HG02623 (cell line): ENCODE measurements around the gene OR6X1.
"Not testable (repeated sequence)": the region's sequence is repeated elsewhere in the genome, so short reads cannot be mapped to it uniquely, and the experiment has no call there.

Experiments used
- ATAC-seq: cut with Tn5 transposase; IDR thresholded peaks from one replicate; pipeline ENCODE4 v1.9.1; 2021; ENCODE audit warnings: moderate library complexity; ENCODE audit not compliant: unreplicated experiment

The OR6X1 gene

DNA sequence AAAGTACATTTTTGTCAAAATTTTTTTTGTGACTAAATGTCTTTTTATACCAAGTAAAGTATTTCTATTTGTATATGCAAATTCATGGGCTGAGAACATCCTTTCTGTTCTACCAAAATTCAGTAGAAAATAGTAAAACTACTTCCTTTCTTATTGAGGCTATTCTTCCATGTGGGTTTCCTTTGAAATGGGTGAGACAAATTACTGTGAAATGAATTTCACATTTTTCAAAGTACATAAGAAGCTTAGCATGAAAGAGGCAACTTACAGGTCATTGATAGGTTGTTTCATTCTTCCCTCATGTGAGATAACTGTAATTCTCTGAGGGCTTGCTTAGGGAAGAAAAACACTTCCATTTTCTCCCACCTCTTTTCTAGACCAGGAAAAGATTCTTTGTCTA, 1.0 kb upstream of the OR6X1 start:
- no peak for ATAC-seq

GRCh38 chr11:123753110-123753509, 1.2 kb downstream of the OR6X1 start:
- ATAC-seq: no peak

DNA sequence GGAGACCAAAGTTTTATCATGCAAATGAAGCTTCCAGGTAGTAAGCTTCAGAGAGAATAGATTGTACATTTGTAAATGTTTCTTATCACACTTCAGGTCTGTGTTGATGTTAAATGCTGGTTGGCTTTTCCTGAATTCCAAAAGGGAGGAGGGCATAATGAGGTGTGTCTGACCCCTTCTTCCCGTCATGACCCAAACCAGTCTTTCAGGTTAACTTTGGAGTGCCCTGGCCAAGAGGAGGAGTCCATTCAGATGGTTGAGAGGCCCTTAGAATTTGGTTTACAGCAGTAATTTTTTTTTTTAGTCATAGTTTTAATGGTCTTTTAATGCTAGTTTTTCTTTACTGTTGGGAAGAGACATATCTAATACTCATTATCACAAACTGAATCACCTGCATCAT, 2.5 kb downstream of the OR6X1 start:
- ATAC-seq: no peak

DNA sequence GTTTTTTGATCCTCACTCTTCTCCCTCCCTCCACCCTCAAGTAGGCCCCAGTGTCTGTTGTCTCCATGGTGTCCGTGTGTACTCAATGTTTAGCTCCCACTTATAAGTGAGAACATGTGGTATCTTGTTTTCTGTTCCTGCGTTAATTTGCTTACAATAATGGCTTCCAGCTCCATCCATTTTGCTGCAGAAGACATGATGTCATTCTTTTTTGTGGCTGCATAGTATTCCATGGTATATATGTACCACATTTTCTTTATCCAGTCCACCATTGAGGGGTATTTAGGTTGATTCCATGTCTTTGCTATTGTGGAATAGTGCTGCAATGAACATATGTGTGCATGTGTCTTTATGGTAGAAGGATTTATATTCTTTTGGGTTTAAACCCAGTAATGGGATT, 6.0 kb downstream of the OR6X1 start:
- ATAC-seq: not testable (repeated sequence)

GRCh38 chr11:123745764-123746451, 8.4 kb downstream of the OR6X1 start:
- ATAC-seq: no peak

DNA sequence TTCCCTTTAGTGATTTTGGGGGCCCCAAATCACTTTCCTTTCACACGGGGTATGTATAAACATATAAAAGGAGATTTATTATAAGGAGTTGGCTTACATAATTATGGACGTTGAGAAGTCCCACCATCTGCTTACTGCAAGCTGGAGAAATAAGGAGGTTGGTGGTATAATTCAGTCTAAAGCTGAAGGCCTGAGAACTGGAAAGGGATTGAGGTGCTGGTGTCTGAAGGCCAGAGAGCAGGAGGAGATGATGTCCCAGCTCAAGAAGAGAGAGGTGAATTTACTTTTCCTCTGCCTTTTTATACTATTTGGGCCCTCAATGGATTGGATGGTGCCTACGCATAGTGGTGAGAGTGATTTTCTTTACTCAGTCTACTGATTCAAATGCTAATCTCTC, 11.6 kb downstream of the OR6X1 start:
- ATAC-seq: no peak

DNA sequence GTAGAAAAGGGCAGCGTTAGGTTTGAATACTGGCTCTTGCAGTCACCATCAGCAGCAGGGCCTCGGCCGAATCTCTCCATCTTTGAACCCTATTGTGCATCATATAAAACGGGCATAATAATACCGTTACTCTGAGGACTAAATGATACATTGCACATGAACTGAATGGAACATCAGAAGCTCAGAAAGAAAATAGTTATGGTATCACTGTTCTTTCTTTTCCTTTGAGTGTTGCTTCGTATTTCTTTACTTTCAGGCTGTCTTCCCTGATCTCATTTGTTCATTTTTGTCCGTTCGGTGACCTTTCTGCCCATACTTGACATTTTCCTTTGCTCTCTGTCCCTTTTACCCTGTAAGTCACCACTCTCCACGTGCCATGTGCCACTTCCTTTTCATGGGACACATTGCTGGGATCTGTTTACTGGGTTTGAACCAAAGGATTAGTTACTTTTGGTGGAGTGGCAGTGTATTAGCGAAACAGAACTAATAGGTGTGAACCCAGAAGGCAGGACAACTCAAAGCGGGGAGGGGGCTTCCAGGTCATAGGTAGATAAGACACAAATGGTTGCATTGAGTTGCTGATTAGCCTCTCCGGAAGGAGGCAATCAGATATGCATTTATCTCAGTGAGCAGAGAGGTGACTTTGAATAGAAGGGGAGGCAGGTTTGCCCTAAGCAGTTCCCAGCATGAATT, 12.1 kb downstream of the OR6X1 start:
- ATAC-seq: no peak

DNA sequence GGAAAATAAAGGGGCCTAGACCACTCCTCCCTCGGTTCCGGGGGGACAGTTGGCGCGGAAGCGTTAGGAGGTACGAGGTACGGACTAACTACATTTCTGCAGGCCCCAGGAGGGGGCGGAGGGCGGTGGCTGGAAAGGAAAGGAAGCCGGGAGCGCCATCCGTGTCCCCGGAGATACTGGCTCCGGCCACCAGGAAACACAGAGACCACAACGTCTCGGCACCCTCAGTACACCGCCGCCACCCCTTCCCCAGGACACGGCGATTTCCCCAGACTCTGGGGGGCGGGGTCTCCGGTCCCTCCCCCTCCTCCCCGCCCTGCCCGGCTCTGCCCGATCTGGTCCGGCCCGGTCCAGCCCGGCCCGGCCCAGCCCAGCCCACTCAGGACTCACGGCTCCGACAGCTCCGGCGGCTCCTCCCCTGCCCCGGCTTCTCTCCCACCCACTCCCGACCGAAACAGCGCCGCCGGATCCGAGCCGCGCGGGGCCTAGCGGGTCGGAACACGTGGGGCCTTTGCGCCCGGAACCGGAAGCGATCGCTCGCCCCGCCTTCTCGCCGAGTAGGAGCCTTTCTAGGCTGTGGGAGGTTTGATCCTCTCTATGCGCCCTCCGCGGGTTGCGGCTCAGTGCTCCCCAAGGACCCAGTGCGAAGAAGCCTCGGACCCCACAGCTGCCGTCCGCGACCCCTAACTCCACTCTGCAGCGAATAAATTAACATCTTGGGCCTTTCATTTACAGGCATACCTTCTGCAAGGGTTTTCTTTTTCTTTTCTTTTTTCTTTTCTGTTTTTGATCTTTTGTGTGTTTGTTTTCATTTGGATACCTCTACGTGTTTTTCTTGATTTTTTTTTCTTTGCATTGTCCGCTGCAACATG, 12.9 kb downstream of the OR6X1 start, which contains the start of gene ZNF202:
Gene ZNF202, minus strand, starts transcription at position 502 of the 872 bp plus-strand sequence. CDS start 10,772 bp downstream, outside the sequence.
- ATAC-seq: peak; percentile 98

- ATAC-seq: no peak
These were observed 13.5 kb downstream of the OR6X1 start for GRCh38 chr11:123740787-123741158.

GRCh38 chr11:123738374-123738773, 15.9 kb downstream of the OR6X1 start:
- ATAC-seq: no peak

- no peak for ATAC-seq
These were observed 17.5 kb downstream of the OR6X1 start for GRCh38 chr11:123736769-123737168.

DNA sequence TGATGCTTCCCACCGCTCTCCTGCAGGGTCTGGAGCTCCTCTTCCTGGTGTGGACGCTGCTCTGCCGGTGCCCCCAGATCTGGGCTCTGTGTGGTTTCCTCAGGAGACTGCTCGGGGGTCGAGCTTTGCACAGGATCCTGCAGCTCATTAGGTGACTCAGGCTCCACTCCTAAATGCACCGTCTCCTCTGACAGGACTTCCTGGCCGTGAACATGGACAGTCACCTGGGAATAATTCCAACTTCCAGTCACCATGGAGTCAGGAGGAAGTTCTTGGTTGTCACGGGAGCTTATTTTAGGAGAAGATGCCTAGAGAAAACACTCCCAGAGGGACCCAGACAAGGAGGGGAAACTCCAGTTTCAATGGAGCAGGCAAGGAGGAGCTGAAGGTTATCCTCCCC, 24.7 kb downstream of the OR6X1 start:
- no peak for ATAC-seq

GRCh38 chr11:123725995-123726655, 28.2 kb downstream of the OR6X1 start:
- ATAC-seq: no peak

- no peak for ATAC-seq
These were observed 34.9 kb downstream of the OR6X1 start for GRCh38 chr11:123719452-123719851.

DNA sequence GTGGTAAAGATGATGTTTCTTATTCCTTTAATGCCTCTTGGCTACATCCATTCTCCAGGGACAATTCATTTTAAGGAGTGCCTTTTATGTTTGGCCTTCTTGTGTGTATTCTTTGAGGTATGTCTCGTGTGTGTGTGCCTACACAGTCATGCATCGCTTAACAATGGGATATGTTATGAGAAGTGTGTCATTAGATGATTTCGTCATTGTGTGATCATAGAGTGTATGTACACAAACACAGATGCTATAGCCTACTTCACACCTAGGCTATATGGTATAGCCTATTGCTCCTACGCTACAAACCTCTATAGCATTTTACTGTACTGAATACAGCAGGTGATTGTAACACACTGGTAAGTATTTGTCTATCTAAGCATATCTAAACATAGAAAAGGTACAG, 35.8 kb downstream of the OR6X1 start:
- no peak for ATAC-seq

GRCh38 chr11:123718063-123718462, 36.3 kb downstream of the OR6X1 start:
- ATAC-seq: no peak

- ATAC-seq: not testable (repeated sequence)
These were observed 41.7 kb downstream of the OR6X1 start for GRCh38 chr11:123712627-123713026.

DNA sequence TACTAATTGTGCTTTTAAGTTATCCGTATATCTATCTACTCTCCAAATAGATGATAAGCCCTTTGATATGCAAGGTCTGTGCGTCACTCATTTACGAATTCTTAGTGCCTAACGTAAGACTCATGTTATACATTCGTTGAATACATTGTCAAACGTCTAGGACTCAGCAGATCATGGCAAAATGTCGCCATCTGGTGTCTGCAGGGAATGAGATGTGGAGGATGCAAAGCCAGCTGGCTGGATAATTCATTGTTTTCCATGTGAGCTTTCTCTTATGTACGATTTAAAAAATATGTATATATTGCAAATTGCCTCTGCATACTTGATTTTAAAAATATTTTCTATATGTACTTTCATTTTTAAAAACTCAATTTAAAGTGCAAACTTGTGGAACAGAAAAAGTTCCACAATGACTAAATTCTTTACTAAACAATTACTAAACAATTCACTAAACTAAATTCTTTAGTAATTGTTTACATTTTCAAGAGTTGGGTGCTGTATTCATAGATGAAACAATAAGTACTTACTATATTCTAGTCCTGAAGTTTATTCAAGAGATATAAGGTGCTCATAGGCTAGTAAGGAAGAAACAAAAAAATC, 46.6 kb downstream of the OR6X1 start:
- peak; percentile 55 for ATAC-seq

GRCh38 chr11:123707206-123707605, 47.1 kb downstream of the OR6X1 start:
- ATAC-seq: no peak

- no peak for ATAC-seq
These were observed 50.0 kb downstream of the OR6X1 start for GRCh38 chr11:123704341-123704740.
